Measurements from ENCODE around the gene ZBTB40. TPM values are rescaled to one million over a fixed set of nuclear protein-coding genes. Genes with fewer than 3 reads are reported as not detected.

ZBTB40 gene
- total RNA-seq, 6 experiments from 2014 or later: 8.8 to 12.2 (median 10.7) TPM

DNA sequence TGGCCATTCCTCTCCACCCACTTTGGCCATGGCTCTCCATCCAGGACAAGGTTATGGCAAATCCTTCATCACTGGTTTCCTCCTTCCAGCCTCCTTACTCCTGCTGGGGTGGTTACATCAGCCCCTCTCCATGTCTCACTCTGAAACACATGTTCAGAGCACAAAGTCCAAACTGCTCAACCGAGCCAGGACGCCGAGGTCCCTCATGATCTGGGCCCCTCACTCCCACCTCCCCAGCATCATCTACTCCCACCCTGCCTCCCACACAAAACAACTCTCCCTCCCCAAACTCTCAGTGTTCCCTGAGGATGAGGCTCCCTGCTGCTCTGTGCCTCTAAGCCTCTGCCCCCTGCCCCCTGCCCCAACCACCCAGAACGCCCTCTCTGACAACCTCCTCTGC lies 33.3 kb upstream of the ZBTB40 start:
- Mint-ChIP-seq H3K4me3 (no peak overlapping the region), H3K36me3 (ENCODE audit: low read depth) (no peaks in the 10 kb centered on the region), H3K4me1 (ENCODE audit: low read depth) (peaks cover 27% of the 10 kb centered on the region), H3K27ac (peak overlapping the region; percentile 14; the same call in 1 of the 2 replicates), H3K27me3 (ENCODE audit: insufficient read depth) (peaks cover 9% of the 10 kb centered on the region), H3K9me3 (no peaks in the 10 kb centered on the region)
- TF ChIP-seq, protein P1, sequence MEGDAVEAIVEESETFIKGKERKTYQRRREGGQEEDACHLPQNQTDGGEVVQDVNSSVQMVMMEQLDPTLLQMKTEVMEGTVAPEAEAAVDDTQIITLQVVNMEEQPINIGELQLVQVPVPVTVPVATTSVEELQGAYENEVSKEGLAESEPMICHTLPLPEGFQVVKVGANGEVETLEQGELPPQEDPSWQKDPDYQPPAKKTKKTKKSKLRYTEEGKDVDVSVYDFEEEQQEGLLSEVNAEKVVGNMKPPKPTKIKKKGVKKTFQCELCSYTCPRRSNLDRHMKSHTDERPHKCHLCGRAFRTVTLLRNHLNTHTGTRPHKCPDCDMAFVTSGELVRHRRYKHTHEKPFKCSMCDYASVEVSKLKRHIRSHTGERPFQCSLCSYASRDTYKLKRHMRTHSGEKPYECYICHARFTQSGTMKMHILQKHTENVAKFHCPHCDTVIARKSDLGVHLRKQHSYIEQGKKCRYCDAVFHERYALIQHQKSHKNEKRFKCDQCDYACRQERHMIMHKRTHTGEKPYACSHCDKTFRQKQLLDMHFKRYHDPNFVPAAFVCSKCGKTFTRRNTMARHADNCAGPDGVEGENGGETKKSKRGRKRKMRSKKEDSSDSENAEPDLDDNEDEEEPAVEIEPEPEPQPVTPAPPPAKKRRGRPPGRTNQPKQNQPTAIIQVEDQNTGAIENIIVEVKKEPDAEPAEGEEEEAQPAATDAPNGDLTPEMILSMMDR (IDR thresholded peaks at IDR 0.05): no peak
- no peak for DNase-seq

DNA sequence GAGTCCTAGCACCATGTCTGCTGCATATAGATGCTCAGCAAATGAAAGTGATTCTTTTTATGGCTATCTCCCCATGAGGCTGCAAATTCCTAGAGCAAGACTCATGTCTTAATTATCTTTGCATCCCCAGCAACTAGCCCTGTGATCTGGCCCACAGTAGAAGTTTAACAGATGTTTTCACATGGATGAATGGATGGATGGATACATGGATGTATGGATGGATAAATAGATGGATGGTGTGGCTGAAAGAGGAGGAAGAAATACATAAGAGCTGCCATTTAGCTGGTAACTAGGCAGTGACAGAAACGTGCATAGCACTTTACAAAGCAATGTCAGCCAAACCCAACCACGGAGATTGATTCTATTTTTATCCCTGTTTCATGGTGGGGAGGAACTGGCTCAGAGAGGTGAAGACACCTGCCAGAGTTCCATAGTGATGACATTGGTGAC lies 32.7 kb upstream of the ZBTB40 start:
- peaks cover 11% of the 10 kb centered on the region for H3K27me3 Mint-ChIP-seq (ENCODE audit: insufficient read depth)

DNA sequence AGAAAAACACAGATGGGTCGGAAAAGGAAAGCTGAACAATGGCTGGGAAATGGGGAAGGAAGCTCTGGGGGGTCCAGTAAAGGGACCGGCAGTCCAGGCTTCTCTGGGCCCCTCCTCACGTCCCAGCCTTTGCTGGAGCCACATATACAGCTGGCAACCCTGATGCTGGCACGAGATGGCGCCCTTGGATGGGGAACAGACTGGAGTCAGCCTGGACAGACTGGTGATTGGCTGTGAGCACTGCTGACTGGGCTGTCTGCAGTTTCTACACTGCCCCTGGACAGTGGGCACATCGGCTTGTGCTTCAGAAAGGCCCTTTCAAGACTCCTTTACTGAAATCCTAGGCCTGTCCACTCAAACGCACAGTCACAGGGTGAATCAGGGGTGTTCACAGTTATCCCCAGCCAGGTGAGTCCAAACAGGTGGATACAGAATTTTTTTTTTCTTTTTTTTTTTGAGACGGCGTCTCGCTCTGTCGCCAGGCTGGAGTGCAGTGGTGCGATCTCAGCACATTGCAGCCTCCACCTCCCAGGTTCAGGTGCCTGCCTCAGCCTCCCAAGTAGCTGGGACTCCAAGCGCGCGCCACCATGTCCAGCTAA lies 31.1 kb upstream of the ZBTB40 start:
- peak; percentile 70 for DNase-seq
- H3K4me3 Mint-ChIP-seq: no peak overlapping the region
- TF ChIP-seq, protein P1 (IDR thresholded peaks at IDR 0.05): peak; percentile 80
- no peaks in the 10 kb centered on the region for H3K9me3 Mint-ChIP-seq
- no peaks in the 10 kb centered on the region for H3K36me3 Mint-ChIP-seq (ENCODE audit: low read depth)
- H3K4me1 Mint-ChIP-seq (ENCODE audit: low read depth): peaks cover 27% of the 10 kb centered on the region
- H3K27me3 Mint-ChIP-seq (ENCODE audit: insufficient read depth): peaks cover 10% of the 10 kb centered on the region
- no peak overlapping the region for H3K27ac Mint-ChIP-seq

More for the DNA sequence above, 32.7 kb upstream of the ZBTB40 start:
- peaks cover 27% of the 10 kb centered on the region for H3K4me1 Mint-ChIP-seq (ENCODE audit: low read depth)
- TF ChIP-seq, protein P1 (IDR thresholded peaks at IDR 0.05): no peak
- no peaks in the 10 kb centered on the region for H3K36me3 Mint-ChIP-seq (ENCODE audit: low read depth)
- no peak overlapping the region; the same call in 1 of the 2 replicates for H3K4me3 Mint-ChIP-seq
- H3K9me3 Mint-ChIP-seq: no peaks in the 10 kb centered on the region
- DNase-seq: peak; percentile 68
- peak overlapping the region; percentile 26 for H3K27ac Mint-ChIP-seq

DNA sequence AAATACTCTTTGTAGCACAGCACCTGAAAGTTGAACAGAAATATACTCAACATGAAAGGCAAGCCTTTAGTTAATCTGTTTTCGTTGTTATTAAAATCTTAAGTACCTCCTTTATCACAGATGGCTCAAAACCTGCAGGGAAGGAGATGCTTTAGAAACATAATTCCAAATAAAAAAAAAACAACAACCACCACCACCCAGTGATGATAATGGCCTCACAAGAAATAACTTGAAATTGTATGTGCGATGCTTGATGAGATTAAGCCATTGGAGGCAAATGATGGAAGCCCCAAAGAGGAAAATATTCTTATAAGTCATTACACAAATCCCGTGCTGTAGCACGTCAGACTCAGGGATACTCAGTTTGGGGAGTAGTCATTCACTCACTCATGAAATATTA lies 24.9 kb upstream of the ZBTB40 start:
- Mint-ChIP-seq H3K9me3 (no peaks in the 10 kb centered on the region), H3K4me3 (no peak overlapping the region), H3K27me3 (ENCODE audit: insufficient read depth) (peaks cover 10% of the 10 kb centered on the region), H3K36me3 (ENCODE audit: low read depth) (no peaks in the 10 kb centered on the region), H3K27ac (no peak overlapping the region), H3K4me1 (ENCODE audit: low read depth) (no peaks in the 10 kb centered on the region)
- no peak for DNase-seq
- TF ChIP-seq, protein P1 (IDR thresholded peaks at IDR 0.05): no peak

DNA sequence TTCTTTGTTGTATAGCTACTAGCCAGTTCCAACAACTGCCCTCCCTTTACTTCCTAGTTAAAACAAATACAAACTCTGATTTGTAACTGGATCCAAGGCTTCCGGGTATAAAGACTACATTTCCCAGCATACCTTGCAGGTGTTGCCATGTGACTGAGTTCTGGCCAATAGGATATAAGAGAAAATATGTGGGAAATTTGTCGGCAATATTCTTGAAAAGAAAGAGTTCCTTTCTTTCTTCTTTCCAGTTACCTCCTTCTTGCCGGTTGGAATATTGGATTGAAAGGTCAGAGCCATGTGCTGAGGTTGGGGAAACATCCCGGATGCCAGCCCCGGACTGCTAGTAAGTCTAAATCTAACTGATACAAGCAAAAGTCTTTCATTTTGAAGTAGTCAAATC lies 23.0 kb upstream of the ZBTB40 start:
- H3K27ac Mint-ChIP-seq: no peak overlapping the region; the same call in 1 of the 2 replicates
- no peaks in the 10 kb centered on the region for H3K36me3 Mint-ChIP-seq (ENCODE audit: low read depth)
- peaks cover 15% of the 10 kb centered on the region for H3K27me3 Mint-ChIP-seq (ENCODE audit: insufficient read depth)
- H3K9me3 Mint-ChIP-seq: no peaks in the 10 kb centered on the region
- TF ChIP-seq, protein P1 (IDR thresholded peaks at IDR 0.05): no peak
- peak; percentile 38 for DNase-seq
- peak overlapping the region; percentile 91 for H3K4me3 Mint-ChIP-seq
- H3K4me1 Mint-ChIP-seq (ENCODE audit: low read depth): no peaks in the 10 kb centered on the region
